Bronchial smooth muscle cell (primary cell): Measurements from ENCODE around the gene PRKAG1. TPM values are rescaled to one million over a fixed set of nuclear protein-coding genes. Genes with fewer than 3 reads are reported as not detected.

ENCODE experiments used
- total RNA-seq: library from RNA; depleted of rRNA; stranded (reverse); fragments of >200 nt; gene quantifications from 2 replicates; pipeline ENCODE4 v1.2.1, GENCODE V29; 2014

PRKAG1 gene
- 73.2 and 85.3 TPM in 2 replicates for total RNA-seq

GRCh38 chr12:49018261-49019119, at the start of gene PRKAG1:
PRKAG1 (minus strand) TSS chr12:49018776; CDS start chr12:49018740, 36 bp downstream.

GRCh38 chr12:49060237-49061156, 41.9 kb upstream of the PRKAG1 start, which contains the start of gene KMT2D:
KMT2D (minus strand) TSS chr12:49060794; CDS start chr12:49055324, 5,470 bp downstream.

GRCh38 chr12:48999371-49000131, 19.0 kb downstream of the PRKAG1 start, which contains the start of gene DDN:
DDN (minus strand) TSS chr12:48999375; CDS start chr12:48999287, 88 bp downstream.

GRCh38 chr12:48978291-48978740, 40.3 kb downstream of the PRKAG1 start, which contains the start of gene WNT1:
WNT1 (plus strand) TSS chr12:48978322; CDS start chr12:48978651, 329 bp downstream.

GRCh38 chr12:48957141-48958048, 61.2 kb downstream of the PRKAG1 start, which contains the start of gene ARF3:
ARF3 (minus strand) TSS chr12:48957487; CDS start chr12:48941095, 16,392 bp downstream.

Other genes with a start within 250 kb of the PRKAG1 start
- gene ADCY6, start 229.7 kb downstream of the PRKAG1 start, total RNA-seq: 44.8 and 56.3 TPM in 2 replicates
- 22.4 and 43.2 TPM in 2 replicates for gene CACNB3, start 200.3 kb downstream of the PRKAG1 start, total RNA-seq
- gene DDX23, start 166.6 kb downstream of the PRKAG1 start, total RNA-seq: 75.7 and 121 TPM in 2 replicates
- gene RND1, start 152.9 kb downstream of the PRKAG1 start, total RNA-seq: 0.26 and 0.79 TPM in 2 replicates
- 14.4 and 15.8 TPM in 2 replicates for gene FKBP11, start 93.3 kb downstream of the PRKAG1 start, total RNA-seq
- 26.3 and 28.9 TPM in 2 replicates for gene ARF3, start 61.3 kb downstream of the PRKAG1 start, total RNA-seq
- under 0.01 and 0.34 TPM in 2 replicates for gene WNT10B, start 47.0 kb downstream of the PRKAG1 start, total RNA-seq
- not detected in 2 replicates for gene WNT1, start 40.5 kb downstream of the PRKAG1 start, total RNA-seq
- under 0.01 TPM in 2 replicates for gene DDN, start 19.4 kb downstream of the PRKAG1 start, total RNA-seq
- gene KMT2D, start 42.0 kb upstream of the PRKAG1 start, total RNA-seq: 17.5 and 26.1 TPM in 2 replicates
- under 0.01 TPM in 1 of 2 replicates, not detected in the other for gene RHEBL1, start 51.2 kb upstream of the PRKAG1 start, total RNA-seq
- 0.17 TPM in 1 of 2 replicates, not detected in the other for gene DHH, start 76.0 kb upstream of the PRKAG1 start, total RNA-seq
- 60.2 and 61.0 TPM in 2 replicates for gene LMBR1L, start 92.1 kb upstream of the PRKAG1 start, total RNA-seq
- gene TUBA1B, start 112.6 kb upstream of the PRKAG1 start, total RNA-seq: 573 and 797 TPM in 2 replicates
- gene TUBA1A, start 170.3 kb upstream of the PRKAG1 start, total RNA-seq: 861 and 1,359 TPM in 2 replicates
- 99.6 and 124 TPM in 2 replicates for gene TUBA1C, start 246.3 kb upstream of the PRKAG1 start, total RNA-seq